ENCODE results near the gene SEC23B. TPM values are rescaled to one million over a fixed set of nuclear protein-coding genes. Genes with fewer than 3 reads are reported as not detected.

The SEC23B gene
- total and polyA plus RNA-seq, 2 experiments from 2014 or later, result 27.2 to 66.6 TPM

- H3K36me3 Mint-ChIP-seq (ENCODE audit: low read depth), result no peaks in the 10 kb centered on the region
- no peaks in the 10 kb centered on the region for H3K79me2 ChIP-seq (replicated peaks; ENCODE audit: insufficient read depth)
- H3K4me1 Mint-ChIP-seq, result peaks cover 3% of the 10 kb centered on the region; the same call in 2 of the 3 replicates
These were observed 72.3 kb downstream of the SEC23B start for GRCh38 chr20:18580012-18580411.

More at GRCh38 chr20:18580012-18580411, 72.3 kb downstream of the SEC23B start:
- no peaks in the 10 kb centered on the region for H3K36me3 ChIP-seq (ENCODE audit: insufficient read depth)
- peak overlapping the region; percentile 28; the same call in 1 of the 2 replicates for H2AFZ ChIP-seq
- no peak for ATAC-seq
- H3K4me1 ChIP-seq (ENCODE audit: insufficient read depth), result no peaks in the 10 kb centered on the region
- no peak overlapping the region for H3K27ac Mint-ChIP-seq
- no peaks in the 10 kb centered on the region for H3K9me3 Mint-ChIP-seq
- no peaks in the 10 kb centered on the region for H3F3A ChIP-seq (replicated peaks; ENCODE audit: low read depth)
- no peaks in the 10 kb centered on the region for H4K20me1 ChIP-seq (replicated peaks; ENCODE audit: insufficient read depth)
- H3K4me3 ChIP-seq, result no peak overlapping the region
- no peak for DNase-seq (ENCODE audit: low spot score)
- no peak overlapping the region for H3K4me3 Mint-ChIP-seq
- H3K4me2 ChIP-seq, result no peak overlapping the region
- H3K27me3 Mint-ChIP-seq (ENCODE audit: insufficient read depth, low read depth, poor library complexity), result peaks cover 8% of the 10 kb centered on the region
- H3K9me2 ChIP-seq (ENCODE audit: insufficient read depth), result peaks cover 5% of the 10 kb centered on the region; the same call in 1 of the 2 replicates
- no peak for TF ChIP-seq ZNF462 (CRISPR knock-in tag; IDR thresholded peaks at IDR 0.05)
- TF ChIP-seq POLR2AphosphoS5 (IDR thresholded peaks at IDR 0.05; ENCODE audit: low read depth), result no peak
- no peak for TF ChIP-seq CTCF (conservative IDR thresholded peaks at IDR 0.05; ENCODE audit: low read depth in 2 of 2)
- no peak for TF ChIP-seq CREB1 (CRISPR knock-in tag; IDR thresholded peaks at IDR 0.05; ENCODE audit: low read depth)
- TF ChIP-seq ZNF114 (CRISPR knock-in tag; IDR thresholded peaks at IDR 0.05), result no peak
- TF ChIP-seq STAT1 (IDR thresholded peaks at IDR 0.05; ENCODE audit: unreplicated experiment), result no peak
- no peak for TF ChIP-seq JUNB (IDR thresholded peaks at IDR 0.05; ENCODE audit: unreplicated experiment)
- no peak for TF ChIP-seq NANOG (IDR thresholded peaks at IDR 0.05; ENCODE audit: borderline replicate concordance)
- TF ChIP-seq ZNF331 (CRISPR knock-in tag; IDR thresholded peaks at IDR 0.05; ENCODE audit: low read depth), result no peak
- H3K27me3 ChIP-seq (ENCODE audit: insufficient read depth), result no peaks in the 10 kb centered on the region
- H3K27ac ChIP-seq (ENCODE audit: low read depth), result no peak overlapping the region

Measured in GM23338 (cell line).